Mesendoderm (in vitro differentiated cells): Measurements from ENCODE around the gene RND1. TPM values are rescaled to one million over a fixed set of nuclear protein-coding genes. Genes with fewer than 3 reads are reported as not detected.
"Not testable (repeated sequence)": the region's sequence is repeated elsewhere in the genome, so short reads cannot be mapped to it uniquely, and the experiment has no call there.

Experiments used
- DNase-seq: peaks from one replicate; pipeline ENCODE4 v3.0.0; 2013
- H2AK5ac ChIP-seq: 2 replicates; pipeline ENCODE4 v1.6.1; 2013; ENCODE audit warnings: low read length, inconsistent platforms
- H2BK120ac ChIP-seq: 2 replicates; pipeline ENCODE4 v1.6.1; 2013; ENCODE audit warnings: low read depth, mild to moderate bottlenecking, low read length, moderate library complexity, mixed read lengths
- H2BK15ac ChIP-seq: replicated peaks from 2 replicates; pipeline ENCODE4 v1.6.1; 2013; ENCODE audit warnings: low read depth, mild to moderate bottlenecking, moderate library complexity
- H2BK5ac ChIP-seq: 2 replicates; pipeline ENCODE4 v1.6.1; 2013; ENCODE audit warnings: low read length, inconsistent platforms
- H3K18ac ChIP-seq: 2 replicates; pipeline ENCODE4 v1.6.1; 2013; ENCODE audit warnings: mild to moderate bottlenecking, low read length, mixed read lengths
- H3K23ac ChIP-seq: one replicate; pipeline ENCODE4 v1.6.1; 2013; ENCODE audit warnings: low read length
- H3K27ac ChIP-seq: 2 replicates; pipeline ENCODE4 v1.5.1; 2013; ENCODE audit warnings: low read depth, mild to moderate bottlenecking, inconsistent platforms, low read length, moderate library complexity
- H3K27me3 ChIP-seq: 2 replicates; pipeline ENCODE4 v1.6.1; 2013; ENCODE audit warnings: low read length, control low read depth, mild to moderate bottlenecking, inconsistent platforms; ENCODE audit not compliant: insufficient read depth, poor library complexity
- H3K36me3 ChIP-seq: 2 replicates; pipeline ENCODE4 v1.6.1; 2013; ENCODE audit warnings: low read length, inconsistent platforms; ENCODE audit not compliant: control insufficient read depth, insufficient read depth
- H3K4ac ChIP-seq: one replicate; pipeline ENCODE4 v1.6.1; 2013; ENCODE audit warnings: low read depth, mild to moderate bottlenecking, low read length, moderate library complexity
- H3K4me1 ChIP-seq: 2 replicates; pipeline ENCODE4 v1.6.1; 2013; ENCODE audit warnings: low read depth, low read length, inconsistent platforms; ENCODE audit not compliant: control insufficient read depth
- H3K4me2 ChIP-seq: 2 replicates; pipeline ENCODE4 v1.6.1; 2013; ENCODE audit warnings: low read length
- H3K4me3 ChIP-seq: 2 replicates; pipeline ENCODE4 v1.5.1; 2013; ENCODE audit warnings: mild to moderate bottlenecking, low read length
- H3K56ac ChIP-seq: one replicate; pipeline ENCODE4 v1.6.1; 2013; ENCODE audit warnings: low read length
- H3K79me1 ChIP-seq: 2 replicates; pipeline ENCODE4 v1.6.1; 2013; ENCODE audit warnings: low read length, inconsistent platforms
- H3K79me2 ChIP-seq: 2 replicates; pipeline ENCODE4 v1.6.1; 2013; ENCODE audit warnings: mild to moderate bottlenecking, low read length; ENCODE audit not compliant: control insufficient read depth, insufficient read depth
- H3K9ac ChIP-seq: 2 replicates; pipeline ENCODE4 v1.6.1; 2013; ENCODE audit warnings: low read length, inconsistent platforms
- H4K5ac ChIP-seq: one replicate; pipeline ENCODE4 v1.6.1; 2013; ENCODE audit warnings: low read length
- H4K8ac ChIP-seq: one replicate; pipeline ENCODE4 v1.6.1; 2013; ENCODE audit warnings: low read depth, mild to moderate bottlenecking, control low read depth, low read length, moderate library complexity
- WGBS: extraction: QIAGEN DNeasy Blood & Tissue Kit; methylation state at CpG from one replicate; pipeline ENCODE4 v1.1.7; 2013; ENCODE audit warnings: low lambda C conversion rate, missing lambda C conversion rate; ENCODE audit not compliant: insufficient coverage; ENCODE audit errors: extremely low coverage; 5-methylcytosine and 5-hydroxymethylcytosine counted together
- polyA plus RNA-seq, 2 experiments: library from polyadenylated mRNA; stranded (reverse); fragments of 200-250 nt; gene quantifications; one replicate each; pipeline ENCODE4 v1.2.3, GENCODE V29; 2013

The RND1 gene
- 0.76 TPM for polyA plus RNA-seq (2013, experiment 1 of 2)
- polyA plus RNA-seq (2013, experiment 2 of 2), result 0.84 TPM

DNA sequence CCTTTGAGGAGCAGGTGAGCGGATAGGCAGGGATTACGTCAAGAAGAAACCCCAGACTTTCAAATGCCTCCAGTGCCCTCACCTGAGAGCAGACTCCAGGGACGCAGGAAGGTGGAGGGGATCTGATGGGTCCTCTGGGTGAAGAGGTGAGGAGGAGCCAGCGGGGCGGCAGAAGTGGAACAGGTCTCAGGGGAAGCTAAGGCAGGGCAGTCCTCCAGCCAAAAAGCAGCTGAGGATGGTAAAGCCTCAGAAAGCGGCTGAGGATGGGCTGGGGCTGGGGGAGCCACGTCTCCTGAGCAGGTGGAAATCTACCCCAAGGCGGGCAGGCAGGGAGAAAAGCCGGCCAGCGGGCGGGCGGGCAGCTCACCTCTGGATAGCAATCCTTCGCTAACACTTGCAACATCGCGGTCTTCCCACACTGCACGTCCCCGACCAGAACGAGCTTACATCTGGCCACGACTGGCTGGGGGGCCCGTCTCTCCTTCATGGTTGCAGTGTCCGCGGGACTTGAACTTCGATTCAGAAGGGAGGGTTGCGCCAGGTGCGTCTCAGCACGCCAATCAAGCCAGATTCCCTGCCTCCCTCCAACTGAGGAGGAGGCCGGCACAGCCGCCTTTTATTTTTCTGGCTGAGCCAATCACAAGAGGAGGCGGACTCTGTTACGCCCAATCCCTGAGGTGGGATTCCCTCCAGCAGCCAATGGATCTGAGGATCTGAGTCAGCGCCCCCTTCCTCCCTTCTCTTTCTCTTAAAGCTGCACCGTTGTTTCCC is at the start of gene RND1:
Gene RND1, minus strand, starts transcription at position 590 of the 771 bp plus-strand sequence. Its CDS starts 103 bp downstream, at position 487.
- no peak within 1 kb of the TSS for H4K8ac ChIP-seq
- H2BK120ac ChIP-seq, result no peak within 1 kb of the TSS
- H3K4me1 ChIP-seq, result no peaks in the 10 kb centered on the region
- DNase-seq, result peak; percentile 97
- H3K79me1 ChIP-seq, result no peaks in the 10 kb centered on the region
- no peak within 1 kb of the TSS for H3K4ac ChIP-seq
- no CpG with 5 or more reads among the region's 32 CpGs for WGBS
- no peak within 1 kb of the TSS for H2BK5ac ChIP-seq
- no peak within 1 kb of the TSS for H4K5ac ChIP-seq
- H3K56ac ChIP-seq, result peak within 1 kb of the TSS; percentile 71
- H3K27me3 ChIP-seq, result no peaks in the 10 kb centered on the region
- H2BK15ac ChIP-seq, result no peak within 1 kb of the TSS
- H3K23ac ChIP-seq, result no peak within 1 kb of the TSS
- no peak within 1 kb of the TSS for H3K18ac ChIP-seq
- no peaks in the 10 kb centered on the region for H3K36me3 ChIP-seq
- no peak within 1 kb of the TSS for H2AK5ac ChIP-seq
- H3K9ac ChIP-seq, result peak within 1 kb of the TSS; percentile 56
- peak within 1 kb of the TSS; percentile 73 for H3K4me2 ChIP-seq
- no peak within 1 kb of the TSS for H3K27ac ChIP-seq
- H3K4me3 ChIP-seq, result peak within 1 kb of the TSS; percentile 47
- no peaks in the 10 kb centered on the region for H3K79me2 ChIP-seq

DNA sequence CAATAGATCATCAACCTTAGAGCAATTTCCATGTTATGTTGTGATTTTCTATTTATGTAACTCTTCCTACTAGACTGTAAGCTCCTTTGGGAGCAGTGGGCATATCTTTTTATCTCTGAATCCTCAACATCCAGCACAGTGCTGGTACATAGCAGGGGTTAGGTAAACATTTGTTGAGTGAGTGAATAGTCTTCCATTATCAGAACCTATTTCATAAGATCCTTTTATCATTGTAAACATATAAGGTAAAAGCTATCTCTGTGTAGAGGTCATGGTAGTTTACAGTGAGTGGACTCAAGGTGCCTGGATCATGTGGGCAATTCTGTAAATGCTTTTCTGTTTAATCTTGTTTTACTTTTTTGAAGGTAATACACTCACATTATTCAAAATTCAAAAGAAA is 44.5 kb upstream of the RND1 start:
- H3K9ac ChIP-seq, result no peak overlapping the region
- H4K8ac ChIP-seq, result no peak overlapping the region
- H3K27me3 ChIP-seq, result no peaks in the 10 kb centered on the region
- H3K4me1 ChIP-seq, result no peaks in the 10 kb centered on the region
- no peak overlapping the region for H4K5ac ChIP-seq
- H3K79me1 ChIP-seq, result no peaks in the 10 kb centered on the region
- H2BK15ac ChIP-seq, result no peak overlapping the region
- no peak overlapping the region for H2BK5ac ChIP-seq
- H2BK120ac ChIP-seq, result no peak overlapping the region
- H3K4me3 ChIP-seq, result no peak overlapping the region
- H3K18ac ChIP-seq, result no peak overlapping the region
- no peaks in the 10 kb centered on the region for H3K79me2 ChIP-seq
- no peak overlapping the region for H3K56ac ChIP-seq
- no peak overlapping the region for H3K4me2 ChIP-seq
- no peak overlapping the region for H3K27ac ChIP-seq
- H3K4ac ChIP-seq, result no peak overlapping the region
- H3K23ac ChIP-seq, result no peak overlapping the region
- DNase-seq, result no peak
- no peak overlapping the region for H2AK5ac ChIP-seq
- H3K36me3 ChIP-seq, result no peaks in the 10 kb centered on the region

DNA sequence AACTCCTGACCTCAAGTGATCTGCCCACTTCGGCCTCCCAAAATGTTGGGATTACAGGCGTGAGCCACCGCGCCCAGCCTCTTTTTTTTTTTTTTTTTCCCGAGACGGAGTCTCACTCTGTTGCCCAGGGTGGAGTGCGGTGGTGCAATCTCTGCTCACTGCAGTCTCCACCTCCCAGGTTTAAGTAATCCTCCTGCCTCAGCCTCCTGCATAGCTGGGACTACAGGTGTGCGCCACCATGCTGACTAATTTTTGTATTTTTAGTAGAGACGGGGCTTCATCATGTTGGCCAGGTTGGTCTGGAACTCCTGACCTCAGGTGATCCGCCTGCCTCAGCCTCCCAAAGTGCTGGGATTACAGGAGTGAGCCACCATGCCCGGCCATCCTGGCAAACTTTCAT is 44.0 kb upstream of the RND1 start:
- not testable (repeated sequence) for H3K4me2 ChIP-seq, H4K8ac ChIP-seq, DNase-seq, H3K18ac ChIP-seq, H3K4ac ChIP-seq, H3K23ac ChIP-seq, H3K36me3 ChIP-seq, H2BK15ac ChIP-seq, H3K4me1 ChIP-seq, H3K9ac ChIP-seq, H3K27me3 ChIP-seq, H4K5ac ChIP-seq, H3K27ac ChIP-seq, H2BK5ac ChIP-seq, H2AK5ac ChIP-seq, H2BK120ac ChIP-seq, H3K79me2 ChIP-seq, H3K56ac ChIP-seq, H3K4me3 ChIP-seq, H3K79me1 ChIP-seq
- no CpG with 5 or more reads among the region's 11 CpGs for WGBS

DNA sequence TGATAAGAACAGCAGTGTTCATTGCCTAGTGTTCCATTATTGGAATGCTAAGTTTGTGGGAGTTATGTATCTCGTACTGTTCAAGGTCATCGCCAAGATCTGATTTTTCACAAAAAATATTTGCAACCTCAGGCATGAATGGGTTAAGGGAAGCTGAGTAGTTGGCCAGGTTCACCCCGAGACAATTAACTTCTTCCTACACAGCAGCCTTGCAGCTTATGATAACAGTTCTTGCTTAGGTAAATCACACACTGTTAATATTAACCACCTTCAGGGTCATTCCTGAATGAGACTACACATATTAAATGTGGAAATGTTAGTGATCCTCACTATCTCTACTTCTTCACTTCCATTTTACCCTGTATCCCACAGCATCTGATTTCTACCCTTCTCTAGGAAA is 41.6 kb upstream of the RND1 start:
- Histone ChIP-seq H3K79me1 (no peaks in the 10 kb centered on the region), H2BK5ac (no peak overlapping the region), H3K27me3 (no peaks in the 10 kb centered on the region), H4K8ac (no peak overlapping the region), H3K79me2 (no peaks in the 10 kb centered on the region), H3K56ac (no peak overlapping the region), H3K4ac (no peak overlapping the region), H2AK5ac (no peak overlapping the region), H3K18ac (no peak overlapping the region), H3K4me1 (no peaks in the 10 kb centered on the region), H4K5ac (no peak overlapping the region), H3K23ac (no peak overlapping the region), H3K36me3 (no peaks in the 10 kb centered on the region), H3K27ac (no peak overlapping the region), H3K4me2 (no peak overlapping the region), H3K4me3 (no peak overlapping the region), H2BK120ac (no peak overlapping the region), H3K9ac (no peak overlapping the region), H2BK15ac (no peak overlapping the region)
- WGBS, result no CpG with 5 or more reads among the region's 3 CpGs
- DNase-seq, result no peak

DNA sequence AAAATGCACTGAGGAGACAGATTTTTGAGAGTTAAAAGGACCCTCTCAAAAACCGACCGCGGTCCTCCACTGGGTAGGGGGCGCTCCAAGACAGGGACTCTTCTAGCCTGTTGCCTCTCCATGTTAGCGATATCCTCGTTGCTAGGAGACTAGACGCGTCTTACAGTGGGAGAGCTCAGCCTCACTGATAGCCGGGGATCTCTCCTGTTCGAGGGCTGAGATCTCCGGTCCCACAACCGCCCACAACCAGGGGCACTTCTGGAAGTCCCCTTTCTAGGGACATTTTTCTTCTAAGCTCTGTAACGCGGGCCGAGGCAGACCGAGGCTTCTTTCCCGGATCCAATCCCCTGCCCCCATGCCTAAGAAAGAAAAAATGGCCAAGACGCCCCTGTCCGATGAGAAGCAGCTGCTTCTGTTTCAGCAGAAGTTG is 38.3 kb upstream of the RND1 start:
- no peak overlapping the region for H2AK5ac ChIP-seq
- no peak overlapping the region for H3K4me3 ChIP-seq
- no peak overlapping the region for H2BK15ac ChIP-seq
- no peak overlapping the region for H2BK5ac ChIP-seq
- no peak overlapping the region for H3K27ac ChIP-seq
- H3K27me3 ChIP-seq, result no peaks in the 10 kb centered on the region
- no peak overlapping the region for H4K5ac ChIP-seq
- no peak overlapping the region for H3K56ac ChIP-seq
- H3K4me1 ChIP-seq, result no peaks in the 10 kb centered on the region
- H3K23ac ChIP-seq, result no peak overlapping the region
- peak; percentile 97 for DNase-seq
- no peak overlapping the region for H4K8ac ChIP-seq
- H3K9ac ChIP-seq, result peak overlapping the region; percentile 39
- H3K36me3 ChIP-seq, result no peaks in the 10 kb centered on the region
- no peak overlapping the region for H3K18ac ChIP-seq
- H3K4me2 ChIP-seq, result peak overlapping the region; percentile 71
- WGBS, result no CpG with 5 or more reads among the region's 19 CpGs
- H3K79me2 ChIP-seq, result no peaks in the 10 kb centered on the region
- no peaks in the 10 kb centered on the region for H3K79me1 ChIP-seq
- H3K4ac ChIP-seq, result no peak overlapping the region
- H2BK120ac ChIP-seq, result no peak overlapping the region
